Motor neuron (in vitro differentiated cells): ENCODE measurements around the gene STXBP4. TPM values are rescaled to one million over a fixed set of nuclear protein-coding genes. Genes with fewer than 3 reads are reported as not detected.
A peak's percentile ranks its signal among the peaks of the same experiment; 100 is the strongest.

Experiments used
- ATAC-seq, 8 experiments: fragments of 200-7000 bp; cut with Tn5 transposase; replicated peaks in 6 of 8; 2 replicates each; pipeline ENCODE4 v1.8.0; 2021; ENCODE audit warnings: mild to moderate bottlenecking in 8 of 8, moderate library complexity in 8 of 8
- H3K27ac ChIP-seq, 2 donors: fragments of 250-450 bp; sonication (Bioruptor Pico); 2 replicates each; pipeline ENCODE4 v1.9.0; 2021; ENCODE audit warnings: antibody characterized with exemption in 2 of 2, mild to moderate bottlenecking in 2 of 2, moderate library complexity in 1 of 2
- H3K4me1 ChIP-seq, 2 donors: fragments of 250-450 bp; sonication (Bioruptor Pico); replicated peaks in 1 of 2; 2 replicates each; pipeline ENCODE4 v1.6.1; 2021; ENCODE audit warnings: antibody characterized with exemption in 2 of 2, mild to moderate bottlenecking in 2 of 2, moderate library complexity in 1 of 2
- H3K4me3 ChIP-seq, 5 donors: fragments of 250-450 bp; sonication (Bioruptor Pico); 2 replicates each; pipeline ENCODE4 v1.9.0; 2021; ENCODE audit warnings: antibody characterized with exemption in 5 of 5, mild to moderate bottlenecking in 5 of 5, moderate library complexity in 4 of 5
- WGBS, 10 experiments: fragments of 450-650 bp; shearing (Covaris generic); methylation state at CpG; one replicate each; pipeline ENCODE4 v1.0.0; 2022; 5-methylcytosine and 5-hydroxymethylcytosine counted together
- in situ Hi-C, 9 experiments: fragments of 400-800 bp; cut with MboI; loops; one replicate each; pipeline ENCODE4 v1.15.0; 2021; ENCODE audit warnings: low sequenced_read_pairs in 9 of 9, low pct_unique_long_range_greater_than_20kb in 2 of 9; ENCODE audit not compliant: unreplicated experiment in 9 of 9
- total RNA-seq, 8 experiments: library from RNA; unstranded; fragments of 300-600 nt; gene quantifications; 2 replicates each; pipeline versions ENCODE4 v1.2.3 to v1.2.4, GENCODE V29; 2022

Gene STXBP4
- total RNA-seq, 8 experiments from 2014 or later = 9.3 to 37.2 (median 15.7) TPM

DNA sequence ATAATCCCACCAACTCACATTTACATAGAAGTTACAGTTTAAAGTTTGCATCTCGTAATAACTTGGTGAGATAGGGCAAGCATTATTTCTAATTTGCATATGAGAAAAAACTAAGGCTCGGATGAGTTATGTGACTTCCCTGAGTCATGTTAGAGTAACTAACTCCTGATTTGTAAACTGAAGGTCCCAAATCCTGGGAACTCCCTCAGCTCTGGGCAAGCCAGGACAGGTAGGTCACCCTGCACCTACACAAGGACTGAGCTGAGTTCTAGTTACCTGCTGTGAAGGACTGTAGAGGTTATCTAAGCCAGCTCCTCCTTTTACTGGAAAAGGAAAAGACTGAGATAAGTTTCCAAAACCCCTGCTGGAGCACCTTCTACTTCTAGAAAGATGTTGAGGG, 204.0 kb downstream of the STXBP4 start:
- Histone ChIP-seq H3K4me1 (peaks cover 0 to 6% of the 10 kb centered on the region in 2 donors), H3K27ac (no peak overlapping the region), H3K4me3 (no peak overlapping the region)
- WGBS, 10 experiments = 80 to 100% (median 100%) methylated on average over 1 to 2 of the region's 2 CpGs; no CpG with 5 or more reads in 1 of the 10 experiments
- in situ Hi-C loops = no loop called here
- no peak for ATAC-seq

DNA sequence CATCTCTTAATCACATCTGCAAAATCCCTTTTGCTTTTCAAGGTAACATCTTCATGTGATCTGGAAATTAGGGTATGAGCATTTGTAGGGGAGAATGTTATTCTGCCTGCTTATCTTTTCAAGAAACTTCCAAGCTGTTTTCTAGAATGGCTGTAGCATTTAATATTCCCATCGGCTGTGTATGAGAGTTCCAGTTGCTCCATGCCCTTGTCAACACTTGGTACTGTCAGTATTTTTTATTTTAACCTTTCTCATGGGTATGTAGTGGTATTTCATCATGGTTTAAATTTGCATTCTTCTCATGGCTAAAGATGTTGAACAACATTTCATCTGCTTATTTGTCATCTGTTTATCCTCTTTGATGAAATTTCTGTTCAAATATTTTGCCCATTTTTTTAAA, 205.6 kb downstream of the STXBP4 start:
- ATAC-seq = no peak
- H3K4me1 ChIP-seq = no peaks in the 10 kb centered on the region
- H3K27ac ChIP-seq = no peak overlapping the region
- 57 to 100% (median 100%) methylated on average over 1 of the region's 1 CpG; no CpG with 5 or more reads in 1 of the 10 experiments for WGBS, 10 experiments
- no peak overlapping the region for H3K4me3 ChIP-seq
- in situ Hi-C loops = no loop called here

GRCh38 chr17:55175788-55176427, 207.3 kb downstream of the STXBP4 start:
- WGBS, 10 experiments = 89 to 100% (median 96%) methylated on average over 1 to 5 of the region's 6 CpGs; no CpG with 5 or more reads in 1 of the 10 experiments
- in situ Hi-C loops = no loop called here
- no peak overlapping the region for H3K4me3 ChIP-seq
- no peaks in the 10 kb centered on the region for H3K4me1 ChIP-seq
- H3K27ac ChIP-seq = no peak overlapping the region
- ATAC-seq = no peak

DNA sequence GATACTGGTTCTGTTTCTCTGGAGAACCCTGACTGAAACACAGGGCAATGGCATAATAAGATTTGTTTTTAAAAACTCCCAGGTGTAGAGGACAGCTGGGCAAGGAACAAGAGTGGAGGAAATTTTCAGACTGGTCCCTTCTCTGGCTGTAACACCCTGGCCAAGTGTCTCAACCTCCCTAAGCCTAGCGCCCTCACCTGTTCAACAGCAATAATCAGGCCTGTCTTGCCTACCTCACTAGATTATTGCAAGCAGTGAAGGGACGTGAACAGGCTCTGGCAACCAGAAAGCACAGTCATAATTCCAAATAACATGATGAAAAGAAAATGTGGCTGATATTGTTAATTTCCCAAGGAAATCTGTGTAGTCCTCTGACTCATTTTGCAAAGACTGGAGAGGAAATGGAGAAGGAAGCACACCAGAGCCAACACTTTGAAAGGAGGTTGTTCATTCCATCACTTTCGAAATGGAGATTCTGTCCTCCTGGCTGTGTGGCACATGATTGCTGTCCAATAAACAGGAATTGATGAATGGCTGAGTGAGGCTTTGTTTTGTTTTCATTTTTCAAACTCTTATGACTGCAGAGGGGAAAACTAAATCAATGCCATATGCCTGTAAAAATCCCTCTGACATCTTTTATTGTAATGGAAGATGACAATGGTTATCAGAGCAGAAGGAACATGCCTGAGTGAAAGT, 208.7 kb downstream of the STXBP4 start:
- peak in 2 of 8 experiments; percentile 75 to 91 for ATAC-seq

DNA sequence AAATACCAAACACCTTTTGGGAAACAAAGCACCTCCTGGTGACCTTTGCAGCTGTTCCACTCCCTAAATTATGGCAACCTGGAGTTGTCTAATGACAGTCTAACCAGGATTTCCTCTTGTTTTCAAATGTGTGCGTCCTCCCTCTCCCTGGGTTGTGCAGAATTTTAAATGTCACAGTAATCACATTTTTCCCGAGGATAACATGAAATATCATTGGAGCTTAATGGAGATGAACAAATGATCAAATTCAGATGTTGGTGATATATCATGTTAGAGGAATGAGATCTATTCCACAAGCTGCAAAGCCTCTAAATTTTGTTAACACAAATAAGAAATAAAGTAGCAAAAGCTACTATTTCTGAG, 209.3 kb downstream of the STXBP4 start:
- 10 to 100% (median 80%) methylated on average over 1 to 2 of the region's 2 CpGs; no CpG with 5 or more reads in 3 of the 10 experiments for WGBS, 10 experiments
- in situ Hi-C loops = no loop called here

More for the DNA sequence above, 208.7 kb downstream of the STXBP4 start:
- WGBS, 10 experiments = 0 to 97% (median 64%) methylated on average over 1 to 3 of the region's 3 CpGs; no CpG with 5 or more reads in 2 of the 10 experiments
- Histone ChIP-seq H3K27ac (no peak overlapping the region), H3K4me3 (no peak overlapping the region), H3K4me1 (no peaks in the 10 kb centered on the region)
- in situ Hi-C loops = no loop called here

DNA sequence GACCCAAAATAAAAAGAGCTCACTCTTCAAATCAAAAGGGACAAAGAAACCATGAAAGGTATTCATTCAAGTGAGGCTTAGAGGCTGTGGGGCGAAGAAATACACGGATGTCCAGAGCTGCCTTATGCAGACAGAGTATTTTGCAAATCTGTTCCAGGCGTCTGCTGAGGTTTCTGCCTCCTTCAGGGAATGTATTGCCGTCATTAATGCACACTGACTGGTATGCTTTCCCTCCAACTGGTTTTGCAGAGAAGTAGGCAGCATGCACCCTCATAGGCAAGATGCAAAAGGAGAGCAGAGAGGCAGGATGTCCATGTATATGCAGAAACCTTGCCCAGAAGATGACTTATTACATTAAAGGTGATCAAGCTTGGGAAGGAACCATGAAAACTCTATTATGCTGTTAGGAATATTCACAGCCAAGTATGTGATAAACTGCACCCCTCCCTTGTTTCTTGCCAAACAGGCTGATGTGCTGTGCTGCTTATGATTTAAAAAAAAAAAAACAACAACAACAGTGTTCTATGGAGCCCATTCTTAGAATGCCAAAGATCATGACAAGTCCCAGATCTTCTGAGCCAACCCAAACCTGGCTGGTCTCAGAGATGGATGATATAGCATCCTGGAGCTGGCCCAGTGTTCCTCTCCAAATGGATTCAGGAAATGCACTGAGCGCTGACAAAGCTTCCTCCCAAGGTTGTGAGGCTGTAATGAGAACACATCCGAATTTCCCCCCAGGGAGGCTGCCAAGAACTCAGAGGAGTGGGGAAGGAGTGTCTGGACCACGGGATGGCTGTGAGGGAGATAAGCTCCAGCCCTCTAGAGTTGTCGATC, 218.6 kb downstream of the STXBP4 start:
- in situ Hi-C loops = no loop called here
- peak in 3 of 8 experiments; percentile 63 to 89 (median 77) for ATAC-seq
- H3K4me3 ChIP-seq = no peak overlapping the region
- no peak overlapping the region for H3K27ac ChIP-seq
- WGBS, 10 experiments = 0 to 87% (median 66%) methylated on average over 1 to 7 of the region's 8 CpGs; no CpG with 5 or more reads in 1 of the 10 experiments
- no peaks in the 10 kb centered on the region for H3K4me1 ChIP-seq

More for the DNA sequence above, 209.3 kb downstream of the STXBP4 start:
- ATAC-seq = no peak
- Histone ChIP-seq H3K4me3 (no peak overlapping the region), H3K4me1 (no peaks in the 10 kb centered on the region), H3K27ac (no peak overlapping the region)

GRCh38 chr17:55190748-55191147, 222.2 kb downstream of the STXBP4 start:
- peak in 1 of 8 experiments; percentile 5 for ATAC-seq
- WGBS, 10 experiments = 0 to 89% (median 69%) methylated on average over 1 to 2 of the region's 2 CpGs; no CpG with 5 or more reads in 3 of the 10 experiments
- no peak overlapping the region for H3K4me3 ChIP-seq
- in situ Hi-C loops = no loop called here
- H3K27ac ChIP-seq = no peak overlapping the region
- H3K4me1 ChIP-seq = no peaks in the 10 kb centered on the region

DNA sequence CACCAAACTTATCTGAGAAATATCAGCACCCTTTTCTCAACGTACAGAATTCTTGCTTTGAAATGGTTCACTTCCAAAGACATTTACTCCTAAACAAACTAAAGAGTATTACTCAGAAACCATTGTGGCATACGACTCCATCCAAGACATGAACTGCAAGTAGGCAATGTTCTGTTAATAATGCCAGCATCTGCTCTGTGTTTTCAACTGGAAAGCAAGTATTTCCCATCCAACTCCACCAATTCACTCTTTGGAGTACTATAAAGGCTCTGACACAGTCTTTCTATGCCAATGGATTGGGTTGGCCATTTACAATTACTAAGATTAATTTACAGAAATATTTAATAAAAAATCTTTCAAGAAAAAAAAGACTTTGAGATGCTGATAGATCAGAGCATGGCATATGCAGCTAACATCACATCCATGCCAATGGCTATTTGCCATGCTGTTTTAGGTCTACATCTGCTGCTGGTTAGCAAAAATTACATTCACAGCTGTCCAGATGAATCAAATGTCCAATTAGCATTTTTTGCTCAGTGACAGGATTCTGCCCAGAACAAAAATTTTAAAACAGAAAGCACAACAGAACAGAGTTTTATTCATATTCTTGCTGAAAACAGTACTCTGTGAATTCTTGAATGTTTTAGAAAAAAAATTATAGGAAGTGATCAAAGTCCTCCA, 230.3 kb downstream of the STXBP4 start:
- Histone ChIP-seq H3K4me3 (no peak overlapping the region), H3K4me1 (no peaks in the 10 kb centered on the region), H3K27ac (no peak overlapping the region)
- in situ Hi-C loops = no loop called here
- ATAC-seq = peak in 2 of 8 experiments; percentile 65
- 0 to 76% (median 40%) methylated on average over 1 to 2 of the region's 2 CpGs; no CpG with 5 or more reads in 1 of the 10 experiments for WGBS, 10 experiments

- Histone ChIP-seq H3K4me3 (no peak overlapping the region), H3K27ac (no peak overlapping the region), H3K4me1 (no peaks in the 10 kb centered on the region)
- WGBS, 10 experiments = 0 to 100% (median 70%) methylated on average over 1 to 2 of the region's 2 CpGs; no CpG with 5 or more reads in 1 of the 10 experiments
- in situ Hi-C loops = no loop called here
- peak in 1 of 8 experiments; percentile 49 for ATAC-seq
Measured at GRCh38 chr17:55200904-55201303, 232.3 kb downstream of the STXBP4 start.

DNA sequence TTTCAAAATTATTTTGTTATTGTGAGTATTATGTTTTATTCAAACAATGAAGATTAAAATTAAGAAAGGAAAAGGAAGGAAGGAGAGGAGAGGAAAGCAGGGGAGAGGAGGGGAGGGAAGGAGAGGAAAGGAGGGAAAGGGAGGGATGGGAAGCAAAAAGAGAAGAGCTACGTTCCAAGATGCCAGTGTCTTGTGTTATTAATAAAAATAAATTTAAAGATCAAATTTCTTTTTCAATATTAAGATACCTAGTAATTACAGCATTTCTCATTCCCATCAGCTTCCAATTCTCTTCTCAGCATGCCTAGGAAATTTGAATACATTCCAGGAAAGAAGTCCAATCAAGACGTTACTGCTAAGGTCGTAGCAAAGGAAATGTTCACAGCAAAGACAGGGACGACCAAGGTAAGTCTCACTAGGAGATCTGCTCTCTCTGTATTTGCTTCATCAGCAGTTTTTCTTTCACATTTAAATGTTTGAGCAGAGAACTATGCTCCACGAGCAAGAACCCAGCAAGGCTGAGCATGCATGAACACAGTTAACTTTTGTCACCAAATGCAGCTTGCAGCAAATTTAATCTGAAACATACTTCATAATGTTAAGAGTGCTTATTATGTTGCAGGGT, 232.9 kb downstream of the STXBP4 start:
- Histone ChIP-seq H3K4me1 (no peaks in the 10 kb centered on the region), H3K27ac (no peak overlapping the region), H3K4me3 (no peak overlapping the region)
- in situ Hi-C loops = no loop called here
- WGBS, 10 experiments = 14 to 74% (median 25%) methylated on average over 1 to 5 of the region's 5 CpGs; no CpG with 5 or more reads in 1 of the 10 experiments
- ATAC-seq = no peak

DNA sequence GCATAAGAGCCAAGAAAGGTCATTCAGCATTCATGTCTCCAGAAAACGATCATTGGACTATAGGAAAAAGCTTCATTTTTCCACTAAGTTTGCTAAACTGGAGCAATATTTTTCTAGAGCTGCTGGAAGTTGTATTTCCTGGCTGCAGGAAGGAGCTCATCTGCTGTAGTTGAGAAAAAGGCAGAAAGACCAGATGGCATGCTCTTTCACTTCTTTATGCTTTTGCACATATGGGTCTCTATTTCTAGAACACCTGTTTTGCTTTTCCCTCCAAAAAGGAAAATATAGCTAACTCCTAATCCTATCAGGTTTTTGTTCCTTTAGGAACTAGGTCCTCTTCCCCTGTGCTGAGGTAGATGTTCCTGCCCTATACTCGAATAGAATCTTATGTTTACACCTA, 234.3 kb downstream of the STXBP4 start:
- no peak for ATAC-seq
- in situ Hi-C loops = no loop called here
- WGBS, 10 experiments = 10 to 100% (median 73%) methylated on average over 1 to 2 of the region's 2 CpGs
- Histone ChIP-seq H3K4me1 (no peaks in the 10 kb centered on the region), H3K27ac (no peak overlapping the region), H3K4me3 (no peak overlapping the region)

- 25 to 100% (median 83%) methylated on average over 1 to 3 of the region's 3 CpGs; no CpG with 5 or more reads in 2 of the 10 experiments for WGBS, 10 experiments
- Histone ChIP-seq H3K27ac (no peak overlapping the region), H3K4me1 (no peaks in the 10 kb centered on the region), H3K4me3 (no peak overlapping the region)
- ATAC-seq = no peak
- in situ Hi-C loops = no loop called here
Measured at GRCh38 chr17:55208078-55208812, 239.7 kb downstream of the STXBP4 start.
